Keratinocyte (primary cell): ENCODE data around the gene TP53RK. TPM values are rescaled to one million over a fixed set of nuclear protein-coding genes. Genes with fewer than 3 reads are reported as not detected.
"Not testable (repeated sequence)": the region's sequence is repeated elsewhere in the genome, so short reads cannot be mapped to it uniquely, and the experiment has no call there.

ENCODE experiments used
- DNase-seq: peaks from one replicate; pipeline ENCODE4 v3.0.0-alpha.2; 2011; ENCODE audit warnings: low read depth, missing footprints, low spot score
- FAIRE-seq: peaks from 2 replicates; lab custom pipeline; 2011; peaks lifted over from hg19 to GRCh38; lab: Jason Lieb, UNC
- H2AFZ ChIP-seq: 2 replicates; pipeline ENCODE4 v1.6.0; 2012; ENCODE audit warnings: low read length, control low read depth, inconsistent platforms; ENCODE audit not compliant: control insufficient read depth
- H3K27ac ChIP-seq: 2 replicates; pipeline ENCODE4 v1.5.1; 2011; ENCODE audit warnings: low read length; ENCODE audit not compliant: control insufficient read depth, insufficient read depth
- H3K27me3 ChIP-seq: 3 replicates; pipeline ENCODE4 v1.6.0; 2011; ENCODE audit warnings: low read length; ENCODE audit not compliant: control insufficient read depth, insufficient read depth; ENCODE audit errors: extremely low read depth
- H3K36me3 ChIP-seq, 2 experiments: 2 replicates in 1 of 2; 3 replicates in 1 of 2; pipeline ENCODE4 v1.5.1; 2011; ENCODE audit warnings: low read length in 2 of 2, mild to moderate bottlenecking in 1 of 2; ENCODE audit not compliant: control insufficient read depth in 2 of 2, insufficient read depth in 2 of 2; ENCODE audit errors: extremely low read depth in 1 of 2
- H3K4me1 ChIP-seq: 3 replicates; pipeline ENCODE4 v1.5.1; 2011; ENCODE audit warnings: low read length; ENCODE audit not compliant: control insufficient read depth, insufficient read depth; ENCODE audit errors: extremely low read depth
- H3K4me2 ChIP-seq: 3 replicates; pipeline ENCODE4 v1.6.0; 2011; ENCODE audit warnings: low read depth, low read length; ENCODE audit not compliant: control insufficient read depth, insufficient read depth; ENCODE audit errors: extremely low read depth
- H3K4me3 ChIP-seq, 3 experiments: fragments of 200-600 bp in 1 of 3; sonication (generic) in 1 of 3; 2 replicates in 2 of 3; 3 replicates in 1 of 3; pipeline ENCODE4 v1.5.1; 2011 to 2016; ENCODE audit warnings: low read length in 3 of 3, mild to moderate bottlenecking in 3 of 3, control low read depth in 2 of 3, inconsistent platforms in 1 of 3, low read depth in 1 of 3, mixed read lengths in 1 of 3, mixed run types in 1 of 3, moderate library complexity in 1 of 3; ENCODE audit not compliant: control insufficient read depth in 2 of 3, insufficient read depth in 2 of 3; ENCODE audit errors: extremely low read depth in 1 of 3
- H3K79me2 ChIP-seq: 2 replicates; pipeline ENCODE4 v1.6.0; 2012; ENCODE audit warnings: low read length; ENCODE audit not compliant: control insufficient read depth, insufficient read depth
- H3K9ac ChIP-seq: 3 replicates; pipeline ENCODE4 v1.6.0; 2011; ENCODE audit warnings: low read length; ENCODE audit not compliant: control insufficient read depth, insufficient read depth; ENCODE audit errors: extremely low read depth
- H3K9me1 ChIP-seq: 3 replicates; pipeline ENCODE4 v1.6.0; 2011; ENCODE audit warnings: low read length; ENCODE audit not compliant: control insufficient read depth, insufficient read depth; ENCODE audit errors: extremely low read depth
- H3K9me3 ChIP-seq: 2 replicates; pipeline ENCODE4 v1.5.1; 2012; ENCODE audit warnings: low read depth, low read length; ENCODE audit not compliant: control insufficient read depth
- H4K20me1 ChIP-seq: 3 replicates; pipeline ENCODE4 v1.6.0; 2011; ENCODE audit warnings: low read length; ENCODE audit not compliant: control insufficient read depth, insufficient read depth; ENCODE audit errors: extremely low read depth
- CTCF ChIP-seq, 3 experiments: IDR thresholded peaks in 1 of 3; conservative IDR thresholded peaks in 1 of 3; optimal IDR thresholded peaks in 1 of 3; 2 replicates in 2 of 3; 3 replicates in 1 of 3; pipeline versions ENCODE3 to v1.5.1; 2011; ENCODE audit warnings: low read length in 3 of 3, mild to moderate bottlenecking in 3 of 3, moderate library complexity in 2 of 3, control low read depth in 1 of 3, inconsistent platforms in 1 of 3; ENCODE audit not compliant: insufficient read depth in 2 of 3; ENCODE audit errors: extremely low read depth in 1 of 3
- EZH2 ChIP-seq: IDR thresholded peaks from one replicate; pipeline ENCODE4 v1.6.1; 2012; ENCODE audit warnings: inconsistent platforms, mild to moderate bottlenecking, low read length, moderate library complexity
- dilution Hi-C: fragments of 300-500 bp; cut with MboI; formaldehyde crosslinking; loops from one replicate; pipeline ENCODE4 v1.7.0; 2020; ENCODE audit warnings: low sequenced_read_pairs; ENCODE audit not compliant: extremely low pct_ligation_motif_present
- polyA plus RNA-seq, 5 experiments: library from polyadenylated mRNA; depleted of rRNA in 3 of 5; stranded (reverse) in 3 of 5; stranded (forward) in 1 of 5; unstranded in 1 of 5; fragments of >200 nt; gene quantifications; 1 replicate in 1 of 5; 2 replicates in 3 of 5; 3 replicates in 1 of 5; pipeline versions ENCODE4 v1.2.1 to v1.2.3, GENCODE V29; 2011 to 2012; ENCODE audit warnings: missing spikeins in 2 of 5, low read depth in 1 of 5, low replicate concordance in 1 of 5

Gene TP53RK
- polyA plus RNA-seq, 1 donor (not counting 4 experiments of a cell fraction or from before 2014, with no cell fraction given), result 15.9 TPM

GRCh38 chr20:46678516-46678915 is 10.7 kb downstream of the TP53RK start:
- Histone ChIP-seq H3K9ac (no peak overlapping the region), H3K27ac (no peak overlapping the region), H3K79me2 (peaks cover 11% of the 10 kb centered on the region), H4K20me1 (peaks cover 4% of the 10 kb centered on the region), H3K9me3 (no peaks in the 10 kb centered on the region), H3K36me3 (peaks cover 6 to 8% of the 10 kb centered on the region in 2 experiments), H3K27me3 (no peaks in the 10 kb centered on the region), H3K4me1 (peaks cover 5% of the 10 kb centered on the region), H3K4me2 (no peak overlapping the region), H3K4me3 (no peak overlapping the region), H2AFZ (no peak overlapping the region), H3K9me1 (no peaks in the 10 kb centered on the region)
- DNase-seq (no peak), FAIRE-seq (no peak)
- dilution Hi-C loops, result no loop called here
- no peak for TF ChIP-seq EZH2
- TF ChIP-seq CTCF (optimal IDR thresholded peaks at IDR 0.05 in 1 of 3, IDR thresholded peaks at IDR 0.05 in 1 of 3, conservative IDR thresholded peaks at IDR 0.05 in 1 of 3; ENCODE audit: extremely low read depth in 1 of 3, insufficient read depth in 2 of 3, low read length in 3 of 3), result no peak

- H3K9me3 ChIP-seq, result no peaks in the 10 kb centered on the region
- no peak overlapping the region for H3K27ac ChIP-seq
- FAIRE-seq, result no peak
- H3K27me3 ChIP-seq, result no peaks in the 10 kb centered on the region
- no peaks in the 10 kb centered on the region for H3K4me1 ChIP-seq
- no peak overlapping the region for H3K4me2 ChIP-seq
- H3K9me1 ChIP-seq, result no peaks in the 10 kb centered on the region
- peaks cover 3% of the 10 kb centered on the region for H3K79me2 ChIP-seq
- no peak overlapping the region for H2AFZ ChIP-seq
- no peak for DNase-seq
- peaks cover 4% of the 10 kb centered on the region for H4K20me1 ChIP-seq
- TF ChIP-seq EZH2, result no peak
- no peak for TF ChIP-seq CTCF (optimal IDR thresholded peaks at IDR 0.05 in 1 of 3, IDR thresholded peaks at IDR 0.05 in 1 of 3, conservative IDR thresholded peaks at IDR 0.05 in 1 of 3; ENCODE audit: extremely low read depth in 1 of 3, insufficient read depth in 2 of 3, low read length in 3 of 3)
- H3K4me3 ChIP-seq, result no peak overlapping the region
- H3K36me3 ChIP-seq, result peaks cover 6 to 8% of the 10 kb centered on the region in 2 experiments
- H3K9ac ChIP-seq, result no peak overlapping the region
- dilution Hi-C loops, result no loop called here
Observed at GRCh38 chr20:46677608-46678007, 11.6 kb downstream of the TP53RK start.

- H3K36me3 ChIP-seq, dilution Hi-C loops, H2AFZ ChIP-seq, H4K20me1 ChIP-seq, H3K4me3 ChIP-seq, H3K9ac ChIP-seq, H3K4me1 ChIP-seq, DNase-seq, H3K4me2 ChIP-seq, H3K9me1 ChIP-seq, H3K27me3 ChIP-seq, H3K9me3 ChIP-seq, H3K27ac ChIP-seq, FAIRE-seq, H3K79me2 ChIP-seq: not testable (repeated sequence)
Observed at GRCh38 chr20:46676649-46677316, 12.5 kb downstream of the TP53RK start.
